HEK293 (cell line): ENCODE data around the gene PCBP3.
A peak's percentile ranks its signal among the peaks of the same experiment; 100 is the strongest.

ENCODE experiments used
- CTCF ChIA-PET: fragments of 350-600 bp; formaldehyde crosslinking; extraction: SDS; loops from one replicate; lab custom pipeline; 2021; ENCODE audit warnings: antibody characterized with exemption; lab: Yijun Ruan, JAX
- POLR2A ChIA-PET: fragments of 300-600 bp; formaldehyde crosslinking; extraction: SDS; loops from one replicate; lab custom pipeline; 2020; ENCODE audit warnings: antibody characterized with exemption, inconsistent platforms; lab: Yijun Ruan, JAX
- H3K27ac ChIP-seq: fragments of 200-500 bp; sonication (Bioruptor generic); 2 replicates; pipeline ENCODE4 v1.5.1; 2014; ENCODE audit warnings: low read depth, low read length, control low read depth, inconsistent platforms; ENCODE audit errors: extremely low read depth
- H3K36me3 ChIP-seq, 2 experiments: fragments of 200-500 bp in 1 of 2; sonication (Bioruptor generic) in 1 of 2; 1 replicate in 1 of 2; 2 replicates in 1 of 2; pipeline ENCODE4 v1.5.1; 2014 to 2017; ENCODE audit warnings: inconsistent platforms in 2 of 2, low read length in 2 of 2; ENCODE audit not compliant: control insufficient read depth in 2 of 2, insufficient read depth in 1 of 2
- H3K4me1 ChIP-seq: fragments of 200-500 bp; sonication (Bioruptor generic); 2 replicates; pipeline ENCODE4 v1.5.1; 2014; ENCODE audit warnings: mild to moderate bottlenecking, low read length, inconsistent platforms; ENCODE audit not compliant: control insufficient read depth, insufficient read depth
- H3K4me3 ChIP-seq: 2 replicates; pipeline ENCODE4 v1.5.1; 2011; ENCODE audit warnings: low read depth, mild to moderate bottlenecking, control low read depth, low read length, moderate library complexity
- H3K9me3 ChIP-seq: fragments of 200-500 bp; sonication (Bioruptor generic); 2 replicates; pipeline ENCODE4 v1.5.1; 2014; ENCODE audit warnings: low read depth, low read length, inconsistent platforms; ENCODE audit not compliant: control insufficient read depth, insufficient read depth
- GLIS1 ChIP-seq: fragments of 450-650 bp; formaldehyde crosslinking; IDR thresholded peaks from 2 replicates; pipeline ENCODE4 v1.5.1; 2016; ENCODE audit warnings: missing biosample characterization, missing genetic modification characterization
- HIC1 ChIP-seq: fragments of 450-650 bp; formaldehyde crosslinking; IDR thresholded peaks from 2 replicates; pipeline ENCODE4 v1.5.1; 2016; ENCODE audit warnings: missing biosample characterization, missing genetic modification characterization
- HOXA7 ChIP-seq: sonication (generic); formaldehyde crosslinking; IDR thresholded peaks from 2 replicates; pipeline ENCODE4 v1.8.1; 2022; ENCODE audit warnings: missing genetic modification reagents, borderline replicate concordance
- KLF7 ChIP-seq: fragments of 450-650 bp; formaldehyde crosslinking; IDR thresholded peaks from 2 replicates; pipeline ENCODE4 v1.5.1; 2016; ENCODE audit warnings: missing biosample characterization, missing genetic modification characterization, borderline replicate concordance
- PRDM10 ChIP-seq: fragments of 450-650 bp; formaldehyde crosslinking; IDR thresholded peaks from 2 replicates; pipeline ENCODE4 v1.5.1; 2016; ENCODE audit warnings: missing biosample characterization, missing genetic modification characterization
- SCRT1 ChIP-seq: fragments of 450-650 bp; formaldehyde crosslinking; IDR thresholded peaks from 2 replicates; pipeline ENCODE4 v1.5.1; 2016; ENCODE audit warnings: missing biosample characterization, missing genetic modification characterization, borderline replicate concordance
- ZBTB20 ChIP-seq: fragments of 450-650 bp; formaldehyde crosslinking; IDR thresholded peaks from 2 replicates; pipeline ENCODE4 v1.5.1; 2016; ENCODE audit warnings: missing biosample characterization, missing genetic modification characterization
- ZBTB21 ChIP-seq: fragments of 450-650 bp; formaldehyde crosslinking; IDR thresholded peaks from 2 replicates; pipeline ENCODE4 v1.5.1; 2017; ENCODE audit warnings: missing biosample characterization, missing genetic modification characterization
- ZBTB7A ChIP-seq: fragments of 450-650 bp; formaldehyde crosslinking; IDR thresholded peaks from 2 replicates; pipeline ENCODE4 v1.5.1; 2016; ENCODE audit warnings: low read depth, missing biosample characterization, missing genetic modification characterization
- ZNF132 ChIP-seq: fragments of 450-650 bp; formaldehyde crosslinking; IDR thresholded peaks from 2 replicates; pipeline ENCODE4 v1.5.1; 2017; ENCODE audit warnings: missing biosample characterization, missing genetic modification characterization, borderline replicate concordance
- ZNF248 ChIP-seq: fragments of 450-650 bp; formaldehyde crosslinking; IDR thresholded peaks from 2 replicates; pipeline ENCODE4 v1.5.1; 2017; ENCODE audit warnings: missing biosample characterization, missing genetic modification characterization
- ZNF26 ChIP-seq: fragments of 450-650 bp; formaldehyde crosslinking; IDR thresholded peaks from 2 replicates; pipeline ENCODE4 v1.5.1; 2016; ENCODE audit warnings: missing biosample characterization, missing genetic modification characterization
- ZNF266 ChIP-seq: fragments of 450-650 bp; formaldehyde crosslinking; IDR thresholded peaks from 2 replicates; pipeline ENCODE4 v1.5.1; 2016; ENCODE audit warnings: missing biosample characterization, missing genetic modification characterization, low read depth
- ZNF350 ChIP-seq: fragments of 450-650 bp; formaldehyde crosslinking; IDR thresholded peaks from 2 replicates; pipeline ENCODE4 v1.5.0; 2017; ENCODE audit warnings: missing biosample characterization, mild to moderate bottlenecking, missing genetic modification characterization
- ZNF423 ChIP-seq: fragments of 450-650 bp; formaldehyde crosslinking; IDR thresholded peaks from 2 replicates; pipeline ENCODE4 v1.5.1; 2016; ENCODE audit warnings: missing biosample characterization, missing genetic modification characterization
- ZNF530 ChIP-seq: fragments of 450-650 bp; formaldehyde crosslinking; IDR thresholded peaks from 2 replicates; pipeline ENCODE4 v1.5.1; 2016; ENCODE audit warnings: low read depth, missing biosample characterization, missing genetic modification characterization
- ZNF555 ChIP-seq: fragments of 450-650 bp; formaldehyde crosslinking; conservative IDR thresholded peaks from 2 replicates; pipeline ENCODE4 v1.5.1; 2017; ENCODE audit warnings: missing biosample characterization, mild to moderate bottlenecking, missing genetic modification characterization, inconsistent platforms
- ZNF629 ChIP-seq: fragments of 450-650 bp; formaldehyde crosslinking; IDR thresholded peaks from 2 replicates; pipeline ENCODE4 v1.5.1; 2017; ENCODE audit warnings: missing biosample characterization, missing genetic modification characterization
- ZNF654 ChIP-seq: fragments of 450-650 bp; formaldehyde crosslinking; IDR thresholded peaks from 2 replicates; pipeline ENCODE4 v1.5.1; 2016; ENCODE audit warnings: low read depth, missing biosample characterization, missing genetic modification characterization

Gene PCBP3

GRCh38 chr21:45802425-45802824 is 158.9 kb downstream of the PCBP3 start (continued):
- TF ChIP-seq ZNF266 (tag by site-specific recombination) = no peak
- no peak for TF ChIP-seq ZBTB21 (tag by site-specific recombination)
- TF ChIP-seq KLF7 (tag by site-specific recombination) = no peak
- no peak for TF ChIP-seq HOXA7 (CRISPR knock-in tag)
- no peak for TF ChIP-seq ZNF132 (tag by site-specific recombination)
- TF ChIP-seq HIC1 (tag by site-specific recombination) = no peak
- no peak for TF ChIP-seq ZNF555 (tag by site-specific recombination)
- TF ChIP-seq ZNF629 (tag by site-specific recombination) = no peak
- TF ChIP-seq ZNF423 (tag by site-specific recombination) = no peak
- TF ChIP-seq ZNF26 (tag by site-specific recombination) = no peak
- TF ChIP-seq ZNF530 (tag by site-specific recombination) = no peak
- TF ChIP-seq ZNF654 (tag by site-specific recombination) = no peak
- TF ChIP-seq, all 188 proteins: peak for 0

GRCh38 chr21:45802956-45803617 is 159.6 kb downstream of the PCBP3 start:
- H3K9me3 ChIP-seq = no peaks in the 10 kb centered on the region
- H3K4me1 ChIP-seq = no peaks in the 10 kb centered on the region
- ChIA-PET CTCF (interaction anchor here (0.8 to 1.0 kb wide), 2 partner anchors 18 to 108 kb away, joined by 4 read pairs; no protein-coding TSS in a partner anchor), POLR2A (no interaction called here)
- no peak overlapping the region for H3K4me3 ChIP-seq
- H3K36me3 ChIP-seq = no peaks in the 10 kb centered on the region
- no peak overlapping the region for H3K27ac ChIP-seq
- TF ChIP-seq ZBTB7A = no peak
- TF ChIP-seq ZNF26 (tag by site-specific recombination) = no peak
- TF ChIP-seq ZNF248 (tag by site-specific recombination) = no peak
- no peak for TF ChIP-seq ZBTB20 (tag by site-specific recombination)
- no peak for TF ChIP-seq ZNF350
- TF ChIP-seq SCRT1 (tag by site-specific recombination) = no peak
- TF ChIP-seq GLIS1 (tag by site-specific recombination) = no peak
- TF ChIP-seq PRDM10 (tag by site-specific recombination) = peak; percentile 85
